Right forelimb (tissue), 1 donor: ENCODE measurements around the gene MMP3.

Source experiments
- DNase-seq: peaks from one replicate; pipeline ENCODE4 v3.0.0-alpha.2; 2018

MMP3 gene

GRCh38 chr11:102831489-102832440 lies 11.6 kb downstream of the MMP3 start:
- peak; percentile 85 for DNase-seq

DNA sequence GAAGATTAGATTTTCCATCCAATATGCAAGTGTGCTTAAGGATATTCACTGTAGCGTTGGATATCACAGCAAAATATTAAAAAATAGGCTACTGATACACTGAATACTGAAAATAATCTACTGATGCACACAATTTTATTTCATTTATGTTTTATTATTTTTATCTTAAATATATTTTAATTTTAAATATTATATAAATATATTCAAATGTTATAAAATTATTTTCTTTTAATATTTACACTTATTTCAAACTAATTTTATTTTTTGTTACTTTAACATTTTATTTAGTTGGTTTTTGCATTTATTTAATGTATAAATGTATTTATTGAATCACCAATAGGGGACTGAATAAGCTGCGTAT lies 12.3 kb downstream of the MMP3 start:
- DNase-seq = no peak

DNA sequence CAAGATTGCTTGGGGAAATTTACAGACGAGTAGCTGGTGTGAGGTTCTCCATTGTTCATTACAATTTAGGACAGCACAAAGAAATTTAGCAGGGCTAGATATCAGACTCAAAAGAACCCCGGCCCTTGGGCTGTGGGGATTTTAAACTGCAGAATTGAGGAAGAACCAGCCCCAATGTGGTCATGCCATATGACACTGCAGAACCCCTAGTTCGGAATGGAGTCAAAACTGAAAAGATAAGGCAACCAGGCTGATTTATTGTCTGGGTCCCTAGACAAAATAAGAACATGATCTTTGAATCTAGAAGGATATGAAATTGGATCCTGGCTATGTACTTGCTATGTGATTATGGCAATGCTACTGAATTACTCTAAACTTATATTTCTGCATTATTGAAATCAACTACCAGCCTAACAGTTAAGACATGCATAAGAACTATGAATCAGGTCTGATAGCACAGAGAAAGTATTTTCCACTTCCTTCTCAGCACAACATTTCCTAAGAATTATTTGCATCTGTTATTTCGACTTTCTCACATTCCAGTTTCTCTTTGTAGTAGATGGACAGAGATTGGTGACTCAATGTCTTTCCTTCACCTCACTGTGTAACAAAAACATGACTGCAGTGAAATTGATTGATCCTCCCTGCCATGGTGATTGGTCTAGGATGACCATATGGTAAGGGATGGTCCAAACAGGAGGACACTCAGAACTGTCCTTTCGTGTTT lies 13.2 kb downstream of the MMP3 start:
- no peak for DNase-seq

DNA sequence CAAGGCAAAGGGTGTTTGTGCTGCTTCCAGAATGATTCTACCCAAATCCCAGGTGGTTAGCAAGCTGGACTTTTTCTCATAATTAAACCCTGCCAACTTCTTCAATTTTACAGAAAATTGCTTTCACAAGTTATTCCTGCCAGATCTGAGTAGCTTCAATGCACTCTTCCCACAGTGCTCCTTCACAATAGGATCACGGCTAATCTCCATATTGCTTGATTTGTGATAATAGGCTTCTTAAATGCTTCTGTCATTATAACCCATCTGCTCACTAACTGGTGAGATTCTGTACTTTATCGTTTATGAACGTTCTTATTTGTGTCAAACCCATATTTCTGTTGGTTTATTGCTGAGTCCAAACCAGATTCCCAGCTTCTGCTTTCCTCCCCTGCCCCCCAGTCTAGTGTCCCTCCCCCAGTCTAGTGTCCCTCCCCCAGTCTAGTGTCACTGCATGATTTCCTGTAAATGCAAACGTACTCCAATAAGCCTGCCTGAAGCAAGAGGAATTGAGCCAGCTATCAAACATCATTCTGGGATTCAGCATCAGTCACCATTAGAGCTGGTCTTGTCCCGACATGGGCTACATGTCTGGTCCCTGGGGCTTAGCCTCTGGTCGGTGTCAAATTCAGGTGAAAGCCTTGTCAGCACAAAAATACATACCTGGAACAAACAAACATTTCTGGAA lies 14.0 kb downstream of the MMP3 start:
- no peak for DNase-seq

DNA sequence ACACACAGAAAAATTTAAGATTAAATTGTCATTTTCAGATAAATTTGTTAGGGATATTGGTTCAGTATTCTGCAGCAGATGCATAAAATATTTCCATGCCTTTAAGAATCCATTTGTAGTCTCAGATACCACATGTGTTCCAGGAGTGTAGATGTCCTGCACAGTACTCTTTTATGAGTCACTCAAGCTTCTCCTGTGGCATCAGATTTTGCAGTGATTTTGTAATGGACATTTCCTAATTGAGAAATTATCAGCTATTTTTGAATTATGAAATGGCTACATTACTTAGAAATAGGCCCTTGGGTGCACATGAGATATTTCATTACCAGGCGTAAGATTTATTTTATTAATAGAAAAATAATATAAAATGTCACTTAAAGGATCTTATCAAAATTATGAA lies 18.9 kb downstream of the MMP3 start:
- no peak for DNase-seq

GRCh38 chr11:102819491-102819890 lies 23.9 kb downstream of the MMP3 start:
- DNase-seq = no peak

- no peak for DNase-seq
Measured at GRCh38 chr11:102813484-102813883, 29.9 kb downstream of the MMP3 start.

DNA sequence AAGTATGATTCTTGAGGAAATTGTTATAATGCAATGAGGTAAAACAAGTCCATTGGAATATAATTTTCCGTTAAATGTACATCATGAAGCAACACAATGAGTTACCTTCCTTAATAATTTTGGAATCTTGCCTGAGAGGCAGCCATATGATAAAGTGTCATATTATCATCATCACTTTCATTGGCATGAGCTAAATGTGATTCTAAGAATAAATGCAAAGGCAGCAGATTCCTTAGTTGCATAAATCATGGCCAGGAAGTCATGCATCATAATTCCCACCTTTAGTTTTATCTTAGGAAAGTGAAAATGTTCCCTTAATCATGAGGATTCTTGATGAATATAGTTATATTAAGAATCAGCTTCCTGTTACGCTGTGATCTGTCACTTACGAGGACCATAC lies 31.2 kb downstream of the MMP3 start:
- no peak for DNase-seq

GRCh38 chr11:102810950-102811660 lies 32.3 kb downstream of the MMP3 start:
- no peak for DNase-seq

- no peak for DNase-seq
Measured at GRCh38 chr11:102809971-102810370, 33.4 kb downstream of the MMP3 start.

DNA sequence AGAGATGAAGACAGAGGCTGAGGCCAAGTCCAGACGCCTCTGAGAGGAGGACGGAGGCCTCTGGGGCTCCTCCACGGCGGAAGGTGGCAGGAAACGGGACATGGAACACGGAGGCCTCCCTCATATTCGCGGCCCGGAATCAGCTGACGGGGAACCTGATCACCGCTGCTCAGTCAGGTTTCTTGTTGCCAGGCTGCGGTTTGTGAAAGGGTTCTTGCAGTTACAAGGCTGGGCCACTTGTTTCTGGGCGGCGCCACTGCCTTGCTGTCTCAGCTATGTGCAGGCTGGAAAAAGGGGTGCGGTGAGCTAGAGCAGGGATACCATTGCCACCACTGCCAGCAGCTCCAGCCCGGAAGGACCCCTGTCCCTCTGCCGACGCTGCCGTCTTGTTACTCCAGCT lies 35.5 kb downstream of the MMP3 start:
- no peak for DNase-seq

DNA sequence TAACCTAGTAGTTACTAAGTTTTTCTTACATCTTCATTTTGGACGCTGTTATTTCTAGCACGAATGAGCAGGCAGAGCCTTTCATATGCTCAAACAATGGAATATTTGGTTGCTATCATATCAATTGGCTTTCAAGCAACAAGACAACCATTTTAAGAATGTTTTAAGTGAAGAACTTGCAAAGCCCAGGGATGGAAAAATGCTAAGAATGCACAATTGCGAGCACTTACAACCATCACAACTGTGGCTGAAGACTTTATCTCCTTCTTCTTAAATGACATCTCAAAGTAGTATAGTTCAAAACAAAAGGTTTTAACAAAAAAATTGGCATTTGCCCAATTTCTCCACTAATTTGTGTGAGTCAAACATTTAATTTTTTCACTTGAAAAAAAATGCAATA lies 37.1 kb downstream of the MMP3 start:
- DNase-seq = no peak

GRCh38 chr11:102802341-102802740 lies 41.1 kb downstream of the MMP3 start:
- no peak for DNase-seq

GRCh38 chr11:102800767-102801166 lies 42.6 kb downstream of the MMP3 start:
- no peak for DNase-seq

GRCh38 chr11:102799681-102800340 lies 43.6 kb downstream of the MMP3 start:
- DNase-seq = no peak

- DNase-seq = no peak
Measured at GRCh38 chr11:102798012-102798746, 45.2 kb downstream of the MMP3 start, which contains the start of gene MMP1. Gene MMP1, minus strand, starts transcription at chr11:102798160. Its CDS starts 68 bp downstream, at chr11:102798092.

- no peak for DNase-seq
Measured at GRCh38 chr11:102794382-102794781, 49.0 kb downstream of the MMP3 start.

DNA sequence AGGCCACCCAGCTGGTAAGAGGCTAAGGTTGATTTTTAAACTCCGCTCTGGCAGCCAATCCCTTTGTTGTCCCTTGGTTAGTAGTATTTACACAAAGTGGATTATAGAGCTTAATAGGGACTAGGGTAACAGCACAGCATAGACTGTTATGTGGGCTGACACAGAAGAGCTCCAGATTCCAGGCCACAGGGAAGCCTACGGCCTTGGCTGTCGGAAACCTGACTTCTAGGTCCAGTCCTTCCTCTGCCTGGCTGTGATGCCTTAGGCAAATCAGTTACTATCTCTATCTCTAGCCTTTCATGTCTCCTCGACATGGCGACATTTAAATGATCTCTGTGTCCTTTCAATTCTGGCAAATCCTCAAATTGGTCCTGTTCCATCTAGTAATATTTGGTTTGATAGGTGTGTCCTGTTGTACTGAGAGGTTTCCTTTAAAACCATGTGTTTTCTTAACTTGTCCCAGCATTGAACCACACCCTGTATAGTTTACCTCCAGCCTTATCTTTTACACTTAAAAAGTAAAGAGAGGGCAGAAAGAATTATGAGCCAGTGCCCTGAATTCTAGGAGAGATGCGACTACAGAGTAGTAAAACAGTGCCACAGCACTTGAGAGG lies 49.6 kb downstream of the MMP3 start:
- DNase-seq = no peak

GRCh38 chr11:102792604-102793003 lies 50.8 kb downstream of the MMP3 start:
- DNase-seq = no peak

DNA sequence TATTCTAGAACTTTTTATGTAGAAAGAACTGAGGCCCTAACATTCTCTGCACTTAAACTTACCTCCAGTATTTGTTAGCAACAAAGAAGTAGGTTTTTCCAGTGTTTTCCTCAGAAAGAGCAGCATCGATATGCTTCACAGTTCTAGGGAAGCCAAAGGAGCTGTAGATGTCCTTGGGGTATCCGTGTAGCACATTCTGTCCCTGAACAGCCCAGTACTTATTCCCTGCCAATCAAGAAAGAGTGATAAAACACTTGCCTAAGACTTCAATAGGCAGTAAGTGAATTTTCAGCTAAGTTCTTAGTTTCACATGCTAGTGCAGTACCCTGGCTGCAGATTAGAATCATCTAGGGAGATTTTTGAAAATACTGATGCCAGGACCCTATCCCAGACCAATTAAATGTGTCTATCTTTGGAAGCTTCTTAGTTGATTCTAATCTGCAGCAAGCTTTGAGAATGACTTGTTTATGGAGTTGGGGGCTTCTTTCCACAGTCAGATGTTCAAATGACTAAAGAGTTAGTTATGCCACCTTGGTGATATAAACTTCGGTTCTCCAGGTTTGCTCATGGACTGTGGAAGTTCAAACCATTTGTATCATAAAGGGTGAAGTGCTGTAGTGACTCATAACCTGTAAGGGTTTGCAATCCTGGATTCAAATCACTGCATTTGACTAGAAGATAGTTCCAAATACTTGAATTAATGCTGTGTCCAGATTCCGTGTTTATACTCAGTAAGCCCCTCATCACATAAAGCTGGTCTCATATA lies 52.0 kb downstream of the MMP3 start:
- no peak for DNase-seq
